ENCODE results near the gene CADM3. TPM values are rescaled to one million over a fixed set of nuclear protein-coding genes. Genes with fewer than 3 reads are reported as not detected.

The CADM3 gene
- total and polyA plus RNA-seq, 2 donors (not counting 3 experiments of a cell fraction or from before 2014, with no cell fraction given), result 2.7 to 6.0 TPM

- H3K27me3 ChIP-seq (ENCODE audit: control insufficient read depth in 2 of 2, insufficient read depth in 2 of 2, low read length in 2 of 2), result peaks cover 0 to 4% of the 10 kb centered on the region in 2 experiments
- H3K9ac ChIP-seq (replicated peaks; ENCODE audit: extremely low read depth, insufficient read depth, low read length), result no peak overlapping the region
- DNase-seq (ENCODE audit: low read depth, low spot score) (no peak), FAIRE-seq (no peak)
- dilution Hi-C loops (cut with MboI; ENCODE audit: extremely low pct_ligation_motif_present, low sequenced_read_pairs) (no loop called here), intact Hi-C loops (cut with micrococcal nuclease) (no loop called here)
- BruUV-seq (replicated peaks), result no TSS peak
- no peaks in the 10 kb centered on the region for H3K9me1 ChIP-seq (replicated peaks; ENCODE audit: control insufficient read depth, extremely low read depth, insufficient read depth, low read length)
- no peaks in the 10 kb centered on the region for H4K20me1 ChIP-seq (replicated peaks; ENCODE audit: control insufficient read depth, extremely low read depth, insufficient read depth, low read length)
- TF ChIP-seq EZH2 (IDR thresholded peaks at IDR 0.05; ENCODE audit: borderline replicate concordance, low read depth, low read length, severe bottlenecking), result no peak
- TF ChIP-seq MAX (IDR thresholded peaks at IDR 0.05; ENCODE audit: insufficient read depth, insufficient read length), result no peak
- no peak for TF ChIP-seq CTCF (IDR thresholded peaks at IDR 0.05; ENCODE audit: extremely low read depth in 1 of 2, insufficient read depth in 1 of 2, low read depth in 1 of 2, low read length in 2 of 2)
- no peak for TF ChIP-seq POLR2AphosphoS5 (IDR thresholded peaks at IDR 0.05; ENCODE audit: insufficient read depth, low read depth, low read length)
- no peak for TF ChIP-seq GATA2 (IDR thresholded peaks at IDR 0.05; ENCODE audit: insufficient read depth, insufficient read length, low read depth, low read length)
- TF ChIP-seq JUN (IDR thresholded peaks at IDR 0.05; ENCODE audit: borderline replicate concordance, insufficient read depth, insufficient read length, low read depth), result no peak
- TF ChIP-seq POLR2A (IDR thresholded peaks at IDR 0.05; ENCODE audit: low read depth, low read length), result no peak
- TF ChIP-seq FOS (IDR thresholded peaks at IDR 0.05; ENCODE audit: borderline replicate concordance, insufficient read depth, low read length), result no peak
- H3K4me3 ChIP-seq (replicated peaks in 1 of 3; ENCODE audit: insufficient read depth in 1 of 3, low read depth in 1 of 3, low read length in 3 of 3), result no peak overlapping the region
- H3K79me2 ChIP-seq (ENCODE audit: control insufficient read depth, insufficient read depth, low read length), result no peaks in the 10 kb centered on the region
- H3K4me1 ChIP-seq (ENCODE audit: control insufficient read depth, extremely low read depth, insufficient read depth, low read length), result no peaks in the 10 kb centered on the region
- no peaks in the 10 kb centered on the region for H3K36me3 ChIP-seq (ENCODE audit: control insufficient read depth in 2 of 2, extremely low read depth in 1 of 2, insufficient read depth in 2 of 2, low read length in 2 of 2)
- ChIA-PET CTCF (no interaction called here), POLR2A (no interaction called here)
- no peak overlapping the region for H3K27ac ChIP-seq (ENCODE audit: insufficient read depth, low read depth, low read length)
- no peak overlapping the region for H3K4me2 ChIP-seq (ENCODE audit: insufficient read depth, low read length)
- H3K9me3 ChIP-seq (replicated peaks; ENCODE audit: control insufficient read depth, insufficient read depth, low read length), result no peaks in the 10 kb centered on the region
- H2AFZ ChIP-seq (ENCODE audit: low read depth, low read length), result no peak overlapping the region
Measured at GRCh38 chr1:159180516-159180915, 9.1 kb downstream of the CADM3 start.
